Measurements from ENCODE around the gene LOXL4.

Gene LOXL4

GRCh38 chr10:98263088-98263487 lies 4.9 kb downstream of the LOXL4 start:
- no peak for DNase-seq

GRCh38 chr10:98262571-98262970 lies 5.4 kb downstream of the LOXL4 start:
- peak in 1 of 2 donors; percentile 28 for DNase-seq

- DNase-seq: no peak
Measured at GRCh38 chr10:98261436-98262277, 6.3 kb downstream of the LOXL4 start.

DNA sequence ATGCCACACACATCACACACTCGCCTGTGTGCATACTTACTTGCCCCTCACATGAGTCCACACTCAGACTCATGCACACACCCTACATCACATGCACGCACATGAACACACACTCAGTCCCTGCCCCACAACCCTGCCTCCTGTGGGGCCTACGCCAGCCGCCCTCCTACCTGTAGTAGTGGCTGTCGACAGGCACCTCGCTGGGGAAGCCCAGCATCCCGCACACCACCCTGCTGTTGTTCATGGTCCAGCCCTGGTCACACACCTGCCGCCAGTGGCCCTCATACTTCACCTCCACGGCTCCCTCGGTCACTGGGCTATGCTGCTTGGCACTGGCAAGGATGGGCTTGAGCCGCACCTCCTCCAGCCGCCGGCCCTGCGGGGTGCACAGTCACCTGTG lies 7.2 kb downstream of the LOXL4 start:
- no peak for DNase-seq

GRCh38 chr10:98260350-98260749 lies 7.6 kb downstream of the LOXL4 start:
- no peak for DNase-seq

- DNase-seq: peak in 1 of 2 donors; percentile 50
Measured at GRCh38 chr10:98259606-98260315, 8.2 kb downstream of the LOXL4 start.

GRCh38 chr10:98258683-98259454 lies 9.1 kb downstream of the LOXL4 start:
- no peak for DNase-seq

DNA sequence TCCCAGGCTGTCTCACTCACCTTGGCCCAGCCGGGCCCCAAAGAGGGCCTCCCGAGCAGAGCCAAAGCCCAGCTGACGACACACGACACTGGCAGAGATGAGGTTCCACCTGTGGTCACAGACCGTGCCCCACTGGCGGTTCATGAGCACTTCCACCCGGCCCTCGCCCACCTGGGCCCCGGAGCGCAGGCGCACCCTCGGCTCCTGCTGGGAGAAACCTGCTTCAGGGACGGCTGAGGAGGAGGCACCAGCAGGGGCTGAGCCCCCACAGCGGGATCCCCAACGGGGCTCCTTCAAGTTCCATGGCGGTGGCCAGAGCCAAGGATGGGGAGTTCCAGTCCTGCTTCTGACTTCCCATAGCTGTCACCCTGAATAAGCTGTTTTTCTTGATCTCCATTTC lies 10.0 kb downstream of the LOXL4 start:
- no peak for DNase-seq

DNA sequence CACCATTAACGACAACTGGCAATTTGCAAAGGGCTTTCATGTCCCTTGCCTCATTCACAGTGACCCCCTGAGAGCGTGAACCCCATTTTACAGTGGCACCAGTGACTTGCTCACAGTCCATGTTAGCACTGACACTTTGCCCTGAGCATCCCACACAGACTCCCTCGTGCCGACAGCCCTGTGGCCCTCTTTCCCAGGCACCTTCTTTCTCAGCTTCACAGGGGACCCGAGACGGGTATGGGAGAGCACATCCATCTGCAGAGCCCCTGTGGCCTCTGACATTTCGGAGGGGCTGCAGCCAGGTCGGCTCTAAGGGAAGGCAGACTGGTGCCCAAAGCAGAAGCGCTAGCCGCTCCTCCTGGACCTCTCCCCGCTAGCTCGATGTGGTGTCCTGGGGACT lies 10.8 kb downstream of the LOXL4 start:
- no peak for DNase-seq

DNA sequence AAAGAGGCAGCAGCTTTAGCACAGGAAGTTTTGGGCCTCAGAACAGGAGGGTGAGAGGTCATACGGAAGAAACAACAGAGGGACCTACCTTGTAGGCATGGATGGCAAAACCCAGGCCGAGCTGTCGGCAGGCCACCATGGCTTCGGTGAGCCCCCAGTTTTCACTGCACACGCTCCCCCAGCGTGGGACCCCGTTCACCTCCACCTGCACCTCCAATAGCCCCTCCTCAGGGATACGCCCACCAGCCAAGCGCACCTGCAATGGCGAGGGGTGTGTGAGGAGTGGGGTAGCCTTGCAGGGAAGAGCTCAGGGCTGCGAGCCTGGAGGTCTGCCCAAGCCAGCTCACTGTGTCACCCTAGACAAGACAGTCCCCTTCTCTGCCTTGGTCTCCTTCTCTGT lies 11.3 kb downstream of the LOXL4 start:
- DNase-seq: no peak

- DNase-seq: no peak
Measured at GRCh38 chr10:98255146-98255877, 12.7 kb downstream of the LOXL4 start.

- DNase-seq: no peak
Measured at GRCh38 chr10:98254234-98254974, 13.6 kb downstream of the LOXL4 start.

DNA sequence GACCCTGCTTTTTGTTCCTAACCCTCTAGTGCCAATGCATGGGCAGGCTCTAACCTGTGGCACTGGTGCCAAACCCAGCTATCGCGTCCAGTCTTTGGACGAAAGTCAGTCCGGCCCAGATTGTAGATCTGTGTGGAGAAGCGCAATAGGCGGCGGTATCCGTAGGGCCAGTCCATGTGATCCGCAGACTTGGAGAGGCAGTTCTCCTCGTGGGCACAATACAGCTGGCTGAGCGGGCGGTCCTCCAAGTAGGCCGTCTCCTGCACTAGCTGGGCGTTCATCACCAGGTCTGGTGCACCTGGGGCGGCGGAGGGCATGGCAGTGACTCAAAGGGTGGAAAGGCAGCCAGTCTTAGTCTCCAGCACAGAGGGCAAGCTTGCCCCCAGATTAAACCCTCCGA lies 14.5 kb downstream of the LOXL4 start:
- DNase-seq: no peak

DNA sequence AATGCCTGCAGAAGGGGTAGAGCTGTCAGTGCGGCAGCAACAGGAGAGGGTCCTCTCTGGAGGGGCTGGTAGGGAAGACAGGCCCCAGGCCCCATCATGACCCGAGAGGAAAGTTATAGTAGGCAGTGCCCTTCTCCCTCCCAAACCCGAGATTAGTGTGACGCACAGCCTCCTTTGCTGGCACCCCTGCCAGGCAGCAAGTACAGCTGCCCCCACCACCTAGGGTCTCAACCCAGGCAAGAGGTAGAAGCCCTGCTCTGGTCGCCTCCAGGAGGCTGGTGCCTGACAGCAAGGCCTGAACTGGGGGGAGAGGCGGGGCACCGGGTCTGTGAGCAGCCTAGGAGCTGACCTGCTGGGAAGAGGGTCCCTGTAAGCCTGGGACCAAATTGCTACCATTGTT lies 15.5 kb downstream of the LOXL4 start:
- DNase-seq: no peak

DNA sequence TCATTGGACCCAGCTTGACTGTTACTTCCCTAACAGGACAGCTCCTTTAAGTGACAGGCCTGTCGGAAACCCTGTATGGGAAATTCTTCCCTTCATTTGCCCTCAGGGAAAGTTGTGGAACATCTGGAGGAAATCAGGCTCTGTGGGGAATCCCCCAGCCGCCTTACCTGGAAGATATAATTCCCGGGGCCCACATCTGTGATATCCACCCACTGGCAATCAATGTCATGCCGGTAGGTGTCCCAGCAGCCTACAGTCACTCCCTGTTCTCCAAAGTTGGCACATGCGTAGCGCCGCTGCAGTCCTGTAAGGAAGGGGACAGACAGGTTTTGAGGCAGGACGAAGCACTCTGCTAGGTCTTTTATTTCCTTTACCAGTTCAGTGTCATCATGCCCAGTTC lies 16.6 kb downstream of the LOXL4 start:
- DNase-seq: no peak

DNA sequence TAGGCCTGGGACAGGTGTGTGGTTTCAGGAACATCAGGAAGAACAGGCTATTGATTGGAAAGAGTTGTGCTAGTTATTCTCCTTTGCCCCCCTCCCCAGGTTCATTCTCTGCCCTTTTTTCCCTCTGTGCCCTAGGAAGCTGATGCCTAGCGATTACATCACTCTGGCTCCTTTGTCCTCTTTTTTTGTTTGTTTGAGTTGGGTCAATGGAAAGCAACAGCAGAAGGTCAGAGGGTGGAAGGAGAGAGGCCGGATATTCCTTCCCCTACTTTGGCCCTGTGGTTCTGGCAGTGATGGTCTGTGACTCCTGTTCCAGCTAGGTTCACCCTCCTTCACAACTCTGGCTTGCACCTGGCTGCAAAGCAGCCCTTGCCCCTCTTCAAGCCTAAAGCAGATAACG lies 18.9 kb downstream of the LOXL4 start:
- no peak for DNase-seq

- DNase-seq: no peak
Measured at GRCh38 chr10:98248018-98248417, 20.0 kb downstream of the LOXL4 start.

GRCh38 chr10:98246911-98247805 lies 20.8 kb downstream of the LOXL4 start:
- DNase-seq: no peak

DNA sequence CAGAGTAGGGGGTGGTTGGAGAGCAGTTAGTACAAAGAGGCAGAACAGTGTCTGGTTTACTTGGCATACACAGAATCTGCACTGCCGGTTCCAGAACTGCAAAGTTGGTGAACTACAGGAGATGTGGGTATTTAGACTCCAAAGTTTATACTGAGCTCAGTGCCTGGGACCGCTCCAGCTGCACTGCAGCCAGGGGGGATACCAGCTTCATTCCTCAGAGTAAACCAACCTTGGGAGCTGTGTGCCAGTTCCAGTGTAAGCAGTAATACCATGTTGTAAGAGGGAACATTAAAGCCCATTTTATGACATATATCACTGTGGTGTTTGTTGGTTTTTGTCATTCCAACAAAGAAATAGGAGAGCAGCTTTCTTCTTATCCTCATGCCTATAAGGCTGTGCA lies 23.4 kb downstream of the LOXL4 start:
- no peak for DNase-seq

GRCh38 chr10:98244141-98244540 lies 23.9 kb downstream of the LOXL4 start:
- no peak for DNase-seq

- DNase-seq: no peak
Measured at GRCh38 chr10:98242823-98243222, 25.2 kb downstream of the LOXL4 start.
